Stomach (tissue), 4 donors: ENCODE results near the gene YIPF1.

Experiments
- EP300 ChIP-seq: sonication (generic); formaldehyde crosslinking; IDR thresholded peaks from one replicate; pipeline ENCODE4 v1.6.1; 2017; ENCODE audit warnings: antibody characterized with exemption
- POLR2A ChIP-seq, 4 donors: fragments of 450-650 bp; IDR thresholded peaks; one replicate each; pipeline ENCODE4 v1.6.1; 2016; ENCODE audit warnings: antibody characterized with exemption in 4 of 4, control low read depth in 2 of 4, mild to moderate bottlenecking in 1 of 4, moderate library complexity in 1 of 4
- POLR2AphosphoS5 ChIP-seq, 3 donors: sonication (generic); formaldehyde crosslinking; IDR thresholded peaks; one replicate each; pipeline ENCODE4 v1.6.1; 2016; ENCODE audit warnings: antibody characterized with exemption in 3 of 3
- TF ChIP-seq, protein P1 (sequence below), 7 experiments: fragments of 450-650 bp in 4 of 7; fragments of 200-600 bp in 3 of 7; sonication (generic) in 3 of 7; IDR thresholded peaks; one replicate each; pipeline ENCODE4 v1.5.1; 2016 to 2019; ENCODE audit warnings: antibody characterized with exemption in 7 of 7, control low read depth in 2 of 7, mild to moderate bottlenecking in 1 of 7

DNA sequence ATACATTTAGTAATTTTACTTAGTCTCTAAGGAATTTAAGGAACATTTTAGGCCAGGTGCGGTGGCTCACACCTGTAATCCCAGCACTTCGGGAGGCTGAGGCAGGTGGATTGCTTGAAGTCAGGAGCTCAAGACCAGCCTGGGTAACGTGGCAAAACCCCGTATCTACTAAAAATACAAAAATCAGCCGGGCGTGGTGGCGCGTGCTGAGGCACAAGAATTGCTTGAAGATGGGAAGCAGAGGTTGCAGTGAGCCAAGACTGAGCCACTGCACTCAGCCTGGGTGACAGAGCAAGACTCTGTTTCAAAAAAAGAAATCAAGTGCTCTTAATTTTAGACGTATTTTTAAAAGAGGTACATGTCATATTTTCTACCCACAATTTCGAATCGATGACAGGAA is 54.8 kb downstream of the YIPF1 start:
- no peak for TF ChIP-seq POLR2AphosphoS5 (IDR thresholded peaks at IDR 0.05)
- no peak for TF ChIP-seq POLR2A (IDR thresholded peaks at IDR 0.05)
- TF ChIP-seq, protein P1, sequence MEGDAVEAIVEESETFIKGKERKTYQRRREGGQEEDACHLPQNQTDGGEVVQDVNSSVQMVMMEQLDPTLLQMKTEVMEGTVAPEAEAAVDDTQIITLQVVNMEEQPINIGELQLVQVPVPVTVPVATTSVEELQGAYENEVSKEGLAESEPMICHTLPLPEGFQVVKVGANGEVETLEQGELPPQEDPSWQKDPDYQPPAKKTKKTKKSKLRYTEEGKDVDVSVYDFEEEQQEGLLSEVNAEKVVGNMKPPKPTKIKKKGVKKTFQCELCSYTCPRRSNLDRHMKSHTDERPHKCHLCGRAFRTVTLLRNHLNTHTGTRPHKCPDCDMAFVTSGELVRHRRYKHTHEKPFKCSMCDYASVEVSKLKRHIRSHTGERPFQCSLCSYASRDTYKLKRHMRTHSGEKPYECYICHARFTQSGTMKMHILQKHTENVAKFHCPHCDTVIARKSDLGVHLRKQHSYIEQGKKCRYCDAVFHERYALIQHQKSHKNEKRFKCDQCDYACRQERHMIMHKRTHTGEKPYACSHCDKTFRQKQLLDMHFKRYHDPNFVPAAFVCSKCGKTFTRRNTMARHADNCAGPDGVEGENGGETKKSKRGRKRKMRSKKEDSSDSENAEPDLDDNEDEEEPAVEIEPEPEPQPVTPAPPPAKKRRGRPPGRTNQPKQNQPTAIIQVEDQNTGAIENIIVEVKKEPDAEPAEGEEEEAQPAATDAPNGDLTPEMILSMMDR (IDR thresholded peaks at IDR 0.05): no peak
- no peak for TF ChIP-seq EP300
